Measurements from ENCODE around the gene KRTAP5-11.

Gene KRTAP5-11

GRCh38 chr11:71556018-71556417 lies 26.7 kb downstream of the KRTAP5-11 start:
- TF ChIP-seq CTCF (IDR thresholded peaks at IDR 0.05; ENCODE audit: low read depth, low read length) = no peak
- no peak overlapping the region for H3K4me3 ChIP-seq (replicated peaks in 1 of 2; ENCODE audit: low read depth in 2 of 2, low read length in 2 of 2)
- DNase-seq (ENCODE audit: low read depth in 2 of 2) = no peak

GRCh38 chr11:71555508-71555907 lies 27.2 kb downstream of the KRTAP5-11 start:
- H3K4me3 ChIP-seq (replicated peaks in 1 of 2; ENCODE audit: low read depth in 2 of 2, low read length in 2 of 2) = no peak overlapping the region
- DNase-seq (ENCODE audit: low read depth in 2 of 2) = no peak
- no peak for TF ChIP-seq CTCF (IDR thresholded peaks at IDR 0.05; ENCODE audit: low read depth, low read length)

DNA sequence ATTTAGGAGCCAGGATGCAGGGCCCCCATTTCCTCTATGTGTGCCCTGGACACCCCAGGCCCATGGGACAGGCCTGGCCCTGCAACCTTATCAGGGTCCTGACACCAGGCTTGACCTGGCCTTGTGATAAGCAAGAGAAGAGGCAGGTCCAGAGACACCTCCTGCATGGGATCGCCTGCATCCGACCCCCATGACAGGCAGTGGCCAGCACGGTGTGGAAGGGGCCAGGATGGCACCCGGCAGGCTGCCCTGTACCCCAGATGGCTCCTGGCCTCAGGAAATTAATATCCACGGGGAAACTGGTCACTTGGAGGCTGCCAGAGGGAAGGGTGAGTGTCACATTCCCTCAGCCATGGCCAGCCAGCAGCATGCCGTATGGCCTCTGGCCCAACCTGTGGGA lies 27.7 kb downstream of the KRTAP5-11 start:
- H3K4me3 ChIP-seq (replicated peaks in 1 of 2; ENCODE audit: low read depth in 2 of 2, low read length in 2 of 2) = no peak overlapping the region
- no peak for DNase-seq (ENCODE audit: low read depth in 2 of 2)
- no peak for TF ChIP-seq CTCF (IDR thresholded peaks at IDR 0.05; ENCODE audit: low read depth, low read length)

GRCh38 chr11:71551711-71552110 lies 31.0 kb downstream of the KRTAP5-11 start:
- no peak overlapping the region for H3K4me3 ChIP-seq (replicated peaks in 1 of 2; ENCODE audit: low read depth in 2 of 2, low read length in 2 of 2)
- TF ChIP-seq CTCF (IDR thresholded peaks at IDR 0.05; ENCODE audit: low read depth, low read length) = no peak
- DNase-seq (ENCODE audit: low read depth in 2 of 2) = no peak

GRCh38 chr11:71548716-71549151 lies 33.9 kb downstream of the KRTAP5-11 start:
- TF ChIP-seq CTCF (IDR thresholded peaks at IDR 0.05; ENCODE audit: low read depth, low read length) = no peak

GRCh38 chr11:71548120-71548519 lies 34.6 kb downstream of the KRTAP5-11 start, which contains the start of gene KRTAP5-9:
TSS of gene KRTAP5-9 (plus strand) at chr11:71548420. CDS start at chr11:71548658, 238 bp downstream.
- DNase-seq (ENCODE audit: low read depth in 2 of 2) = no peak
- TF ChIP-seq CTCF (IDR thresholded peaks at IDR 0.05; ENCODE audit: low read depth, low read length) = no peak
- no peak within 1 kb of the TSS for H3K4me3 ChIP-seq (replicated peaks in 1 of 2; ENCODE audit: low read depth in 2 of 2, low read length in 2 of 2)

More at GRCh38 chr11:71548716-71549151, 33.9 kb downstream of the KRTAP5-11 start:
- no peak for DNase-seq (ENCODE audit: low read depth in 2 of 2)
- H3K4me3 ChIP-seq (replicated peaks in 1 of 2; ENCODE audit: low read depth in 2 of 2, low read length in 2 of 2) = no peak overlapping the region

DNA sequence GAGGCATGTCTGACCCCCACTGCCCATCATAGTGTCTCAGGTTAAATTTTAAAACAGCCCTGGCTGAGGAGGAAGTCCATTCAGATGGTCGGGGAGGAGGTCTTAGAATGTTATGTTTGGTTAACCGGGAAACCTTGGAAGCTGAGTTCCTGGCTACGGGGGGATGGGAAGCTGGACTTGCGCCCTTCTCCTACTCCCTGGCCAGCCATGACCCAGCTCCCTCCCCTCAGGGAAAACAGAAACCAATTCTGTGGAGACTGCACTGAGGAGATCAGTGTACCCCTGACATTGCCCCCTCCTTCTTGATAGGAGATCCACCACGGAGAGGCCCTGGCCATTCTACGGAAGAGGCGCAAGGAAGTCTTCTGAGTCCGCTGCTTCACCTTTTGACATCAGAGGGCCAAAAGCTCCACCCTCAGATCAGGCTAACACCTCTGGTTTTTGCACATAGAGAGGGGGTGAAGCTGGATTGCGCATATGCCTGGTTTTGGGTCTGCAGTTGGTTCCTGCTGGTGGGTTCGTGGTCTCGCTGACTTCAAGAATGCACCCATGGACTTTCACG lies 37.2 kb downstream of the KRTAP5-11 start:
- H3K4me3 ChIP-seq (replicated peaks in 1 of 2; ENCODE audit: low read depth in 2 of 2, low read length in 2 of 2) = no peak overlapping the region
- no peak for TF ChIP-seq CTCF (IDR thresholded peaks at IDR 0.05; ENCODE audit: low read depth, low read length)

More for the DNA sequence above, 37.2 kb downstream of the KRTAP5-11 start:
- no peak for DNase-seq (ENCODE audit: low read depth in 2 of 2)
